MM.1S (cell line): Measurements from ENCODE around the gene TANC1.

Experiments
- CTCF ChIP-seq: fragments of 300-600 bp; sonication (generic); IDR thresholded peaks from 2 replicates; pipeline ENCODE4 v1.5.1; 2016; ENCODE audit warnings: antibody characterized with exemption, low read length, mixed read lengths
- EZH2 ChIP-seq: fragments of 300-600 bp; sonication (generic); optimal IDR thresholded peaks from 2 replicates; pipeline ENCODE3; 2017; ENCODE audit warnings: low read depth, mild to moderate bottlenecking, antibody characterized with exemption, low read length, mixed read lengths
- EZH2phosphoT487 ChIP-seq: fragments of 300-600 bp; sonication (generic); IDR thresholded peaks from 2 replicates; pipeline ENCODE4 v1.6.1; 2018; ENCODE audit warnings: antibody characterized with exemption, low read length

- no peak for TF ChIP-seq CTCF
- TF ChIP-seq EZH2 = no peak
- TF ChIP-seq EZH2phosphoT487 = no peak
Observed at GRCh38 chr2:158969715-158970240, 1.3 kb downstream of the TANC1 start.
